HG03354 (cell line): ENCODE data around the gene ZMIZ2.
"Not testable (repeated sequence)": the region's sequence is repeated elsewhere in the genome, so short reads cannot be mapped to it uniquely, and the experiment has no call there.

ENCODE experiments used
- ATAC-seq: cut with Tn5 transposase; IDR thresholded peaks from one replicate; pipeline ENCODE4 v1.9.1; 2021; ENCODE audit warnings: mild to moderate bottlenecking; ENCODE audit not compliant: unreplicated experiment, poor library complexity, severe bottlenecking

Gene ZMIZ2

GRCh38 chr7:44797329-44798258 lies 48.9 kb downstream of the ZMIZ2 start:
- ATAC-seq = peak; percentile 53

DNA sequence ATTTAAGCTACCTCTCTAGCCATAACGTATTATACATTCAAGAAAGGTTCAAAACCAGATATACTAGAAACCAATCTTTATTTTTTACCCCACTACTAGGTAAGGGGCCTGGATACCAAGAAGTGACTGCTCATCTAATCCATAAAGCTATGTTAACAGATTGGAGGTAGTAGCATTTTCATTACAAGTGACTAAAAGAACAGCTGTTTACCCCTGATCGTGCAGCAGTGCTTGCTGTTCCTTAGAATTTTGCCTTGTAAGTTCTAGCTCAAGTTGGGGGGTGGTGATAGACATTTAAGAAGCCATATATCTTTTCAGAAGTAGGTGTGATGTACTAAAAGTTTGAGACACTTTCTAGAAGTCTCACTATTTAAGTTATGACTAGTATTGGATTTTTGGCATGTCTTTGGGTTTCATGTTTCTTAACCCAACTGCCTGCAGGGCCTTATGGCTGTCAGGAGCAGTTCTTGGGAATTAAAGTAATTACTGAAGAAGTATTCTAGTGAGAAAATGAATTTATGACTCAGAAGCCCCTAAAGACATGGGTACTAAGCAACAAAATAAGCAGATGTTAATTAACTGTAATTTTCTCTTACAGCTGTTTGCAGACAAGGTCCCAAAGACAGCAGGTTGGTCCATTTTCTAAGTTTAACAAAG lies 50.1 kb downstream of the ZMIZ2 start:
- ATAC-seq = no peak

- ATAC-seq = no peak
Measured at GRCh38 chr7:44799939-44800338, 51.3 kb downstream of the ZMIZ2 start.

DNA sequence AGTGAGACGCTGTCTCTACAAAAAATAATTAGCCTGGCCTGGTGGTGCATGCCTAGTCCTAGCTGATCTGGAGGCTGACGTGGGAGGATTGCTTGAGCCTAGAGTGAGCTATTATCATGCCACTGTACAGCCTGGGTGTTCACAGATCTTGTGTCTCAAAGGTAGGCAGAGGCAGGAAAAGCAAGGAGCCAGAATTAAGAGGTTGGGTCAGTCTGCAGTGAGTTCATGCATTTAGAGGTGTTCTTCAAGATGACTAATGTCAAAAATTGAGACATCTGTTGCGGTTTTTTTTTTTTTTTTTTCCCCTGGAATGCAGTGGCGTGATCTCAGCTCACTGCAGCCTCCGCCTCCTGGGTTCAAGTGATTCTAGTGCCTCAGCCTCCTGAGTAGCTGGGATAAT lies 53.2 kb downstream of the ZMIZ2 start:
- no peak for ATAC-seq

GRCh38 chr7:44802418-44803025 lies 53.9 kb downstream of the ZMIZ2 start:
- no peak for ATAC-seq

DNA sequence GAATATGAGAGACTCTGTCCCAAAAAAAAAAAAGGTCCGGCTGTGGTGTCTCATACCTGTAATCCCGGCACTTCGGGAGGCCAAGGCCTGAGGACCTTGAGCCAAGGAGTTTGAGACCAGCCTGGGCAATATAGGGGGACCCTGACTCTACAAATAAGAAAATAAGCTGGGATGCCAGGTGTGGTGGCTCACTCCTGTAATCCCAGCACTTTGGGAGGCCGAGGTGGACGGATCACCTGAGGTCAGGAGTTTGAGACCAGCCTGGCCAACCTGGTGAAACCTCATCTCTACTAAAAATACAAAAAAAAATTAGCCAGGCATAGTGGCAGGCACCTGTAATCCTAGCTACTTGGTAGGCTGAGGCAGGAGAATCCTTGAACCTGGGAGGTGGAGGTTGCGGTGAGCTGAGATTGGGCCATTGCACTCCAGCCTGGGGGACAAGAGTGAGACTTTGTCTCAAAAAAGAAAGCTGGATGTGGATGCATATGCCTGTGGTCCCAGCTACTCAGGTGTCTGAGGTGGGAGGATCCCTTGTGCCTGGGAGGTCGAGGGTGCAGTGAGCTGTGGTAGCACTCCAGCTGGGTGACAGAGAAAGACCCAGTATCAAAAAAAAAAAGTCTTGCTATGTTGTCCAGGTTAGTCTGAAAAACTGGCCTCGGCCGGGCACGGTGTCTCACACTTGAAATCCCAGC lies 55.3 kb downstream of the ZMIZ2 start:
- ATAC-seq = not testable (repeated sequence)

DNA sequence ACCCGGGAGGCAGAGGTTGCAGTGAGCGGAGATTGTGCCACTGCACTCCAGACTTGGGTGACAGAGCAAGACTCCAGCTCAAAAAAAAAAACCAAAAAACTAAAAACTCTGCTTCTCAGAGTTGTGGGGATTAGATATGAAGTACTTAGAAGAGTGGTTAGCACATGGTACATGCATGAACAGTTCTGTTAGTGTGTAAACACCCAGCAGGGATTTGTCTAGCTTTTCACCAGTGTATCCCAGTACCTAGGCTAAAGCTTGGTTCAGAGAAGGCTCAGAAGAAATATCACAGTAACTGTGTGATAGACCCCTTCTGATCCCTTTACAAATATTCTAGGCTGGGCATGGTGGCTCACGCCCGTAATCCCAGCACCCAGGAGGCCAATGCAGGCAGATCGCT lies 57.3 kb downstream of the ZMIZ2 start:
- no peak for ATAC-seq

GRCh38 chr7:44808914-44809393 lies 60.3 kb downstream of the ZMIZ2 start:
- no peak for ATAC-seq

DNA sequence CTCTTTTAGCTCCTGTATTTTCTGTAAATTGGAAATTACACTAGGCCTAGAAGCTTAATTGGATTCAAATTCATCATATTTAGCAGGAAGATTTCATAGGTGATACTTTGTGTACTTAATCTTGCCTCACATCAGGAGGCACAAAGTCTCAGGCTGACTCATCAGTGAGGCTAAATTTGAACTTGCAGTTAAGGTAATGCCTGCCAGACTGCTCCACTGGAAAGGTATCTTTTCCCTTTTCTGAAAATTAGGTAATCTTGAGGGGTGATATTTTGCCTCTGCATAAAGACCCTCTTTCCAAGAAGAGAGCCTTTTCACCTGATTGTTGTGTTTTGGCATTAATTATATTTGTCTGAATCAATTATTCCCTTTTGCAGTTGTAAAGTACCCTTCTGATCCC lies 62.4 kb downstream of the ZMIZ2 start:
- ATAC-seq = no peak

- no peak for ATAC-seq
Measured at GRCh38 chr7:44811571-44811970, 62.9 kb downstream of the ZMIZ2 start.

DNA sequence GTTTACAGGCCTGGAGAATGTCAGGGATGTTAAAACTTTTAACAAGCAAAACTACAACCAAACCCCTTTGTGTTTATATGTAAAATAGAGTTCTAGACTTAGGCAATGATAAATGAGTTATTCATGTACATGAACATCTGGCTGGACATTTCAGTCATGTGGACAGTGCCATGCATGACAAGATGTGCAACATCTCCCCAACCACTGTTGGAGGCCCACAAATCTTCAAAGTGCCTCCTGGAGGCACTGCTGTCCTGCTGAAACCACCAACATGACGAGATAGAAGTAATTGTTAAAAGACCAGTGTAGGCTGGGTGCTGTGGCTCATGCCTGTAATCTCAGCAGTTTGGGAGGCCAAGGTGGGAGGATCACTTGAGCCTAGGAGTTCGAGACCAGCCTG lies 66.3 kb downstream of the ZMIZ2 start:
- ATAC-seq = no peak

DNA sequence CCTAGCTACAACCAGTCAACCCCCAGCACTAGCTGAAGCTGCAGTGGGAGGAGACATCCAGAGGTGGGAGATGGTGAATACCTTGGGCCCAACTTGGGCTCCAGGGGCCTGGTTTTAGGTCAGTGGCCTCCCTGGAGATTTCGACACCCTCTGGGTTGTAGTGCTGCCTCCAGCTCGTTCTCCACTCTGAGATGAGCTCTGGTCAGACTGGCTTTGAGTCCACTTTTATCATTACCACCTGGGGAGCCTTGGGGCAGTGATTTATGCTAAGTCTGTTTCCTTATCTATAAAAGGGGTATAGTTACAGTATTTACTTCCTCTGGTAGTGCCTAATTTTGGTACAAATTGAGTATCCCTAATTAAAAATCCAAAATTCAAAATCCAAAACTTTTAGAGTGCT lies 70.6 kb downstream of the ZMIZ2 start:
- ATAC-seq = no peak
